Loucy (cell line): ENCODE data around the gene E2F1.

Source experiments
- H2AFZ ChIP-seq: fragments of 200-600 bp; sonication (generic); 2 replicates; pipeline ENCODE4 v1.6.0; 2016; ENCODE audit warnings: antibody characterized with exemption, mild to moderate bottlenecking, low read length, moderate library complexity
- H3F3A ChIP-seq: fragments of 200-600 bp; 2 replicates; pipeline ENCODE4 v1.6.0; 2016; ENCODE audit warnings: antibody characterized with exemption, low read depth, mild to moderate bottlenecking
- H3K27me3 ChIP-seq: fragments of 200-600 bp; sonication (generic); 2 replicates; pipeline ENCODE4 v1.6.1; 2014; ENCODE audit warnings: low read length, mild to moderate bottlenecking; ENCODE audit not compliant: insufficient read depth, poor library complexity, severe bottlenecking
- H3K36me3 ChIP-seq: fragments of 200-600 bp; sonication (generic); 2 replicates; pipeline ENCODE4 v1.6.1; 2016; ENCODE audit warnings: low read length; ENCODE audit not compliant: insufficient read depth
- H3K4me1 ChIP-seq: fragments of 200-600 bp; sonication (generic); 2 replicates; pipeline ENCODE4 v1.5.1; 2014; ENCODE audit warnings: low read length, mild to moderate bottlenecking; ENCODE audit not compliant: insufficient read depth, poor library complexity, severe bottlenecking
- H3K4me2 ChIP-seq: fragments of 200-600 bp; sonication (generic); 2 replicates; pipeline ENCODE4 v1.6.0; 2014; ENCODE audit warnings: antibody characterized with exemption, low read length, low read depth, mild to moderate bottlenecking; ENCODE audit not compliant: poor library complexity, severe bottlenecking
- H3K4me3 ChIP-seq: fragments of 200-600 bp; sonication (generic); 2 replicates; pipeline ENCODE4 v1.5.1; 2014; ENCODE audit warnings: low read length, mild to moderate bottlenecking, mixed read lengths; ENCODE audit not compliant: poor library complexity, severe bottlenecking
- H3K79me2 ChIP-seq: fragments of 200-600 bp; sonication (generic); 2 replicates; pipeline ENCODE4 v1.6.1; 2014; ENCODE audit warnings: low read length; ENCODE audit not compliant: insufficient read depth
- H3K9ac ChIP-seq: fragments of 200-600 bp; sonication (generic); 2 replicates; pipeline ENCODE4 v1.6.0; 2014; ENCODE audit warnings: mild to moderate bottlenecking, low read depth, low read length, moderate library complexity; ENCODE audit not compliant: poor library complexity, severe bottlenecking
- H3K9me2 ChIP-seq: fragments of 200-600 bp; sonication (generic); replicated peaks from 2 replicates; pipeline ENCODE4 v1.6.1; 2016; ENCODE audit warnings: low read depth, low read length, mixed read lengths
- H3K9me3 ChIP-seq: fragments of 200-600 bp; sonication (generic); 2 replicates; pipeline ENCODE4 v1.6.1; 2014; ENCODE audit warnings: mild to moderate bottlenecking, antibody characterized with exemption, low read length, low read depth; ENCODE audit not compliant: insufficient read depth
- H4K20me1 ChIP-seq: fragments of 200-600 bp; sonication (generic); 2 replicates; pipeline ENCODE4 v1.6.0; 2014; ENCODE audit warnings: antibody characterized with exemption, low read length, mild to moderate bottlenecking; ENCODE audit not compliant: insufficient read depth, poor library complexity, severe bottlenecking
- EZH2phosphoT487 ChIP-seq: fragments of 200-600 bp; IDR thresholded peaks from 2 replicates; pipeline ENCODE4 v1.6.1; 2018; ENCODE audit warnings: antibody characterized with exemption, mild to moderate bottlenecking, moderate library complexity, borderline replicate concordance
- TF ChIP-seq, protein P1 (sequence below): fragments of 200-600 bp; sonication (generic); conservative IDR thresholded peaks from 2 replicates; pipeline ENCODE4 v1.5.1; 2014; ENCODE audit warnings: mild to moderate bottlenecking, antibody characterized with exemption, low read length

Gene E2F1

DNA sequence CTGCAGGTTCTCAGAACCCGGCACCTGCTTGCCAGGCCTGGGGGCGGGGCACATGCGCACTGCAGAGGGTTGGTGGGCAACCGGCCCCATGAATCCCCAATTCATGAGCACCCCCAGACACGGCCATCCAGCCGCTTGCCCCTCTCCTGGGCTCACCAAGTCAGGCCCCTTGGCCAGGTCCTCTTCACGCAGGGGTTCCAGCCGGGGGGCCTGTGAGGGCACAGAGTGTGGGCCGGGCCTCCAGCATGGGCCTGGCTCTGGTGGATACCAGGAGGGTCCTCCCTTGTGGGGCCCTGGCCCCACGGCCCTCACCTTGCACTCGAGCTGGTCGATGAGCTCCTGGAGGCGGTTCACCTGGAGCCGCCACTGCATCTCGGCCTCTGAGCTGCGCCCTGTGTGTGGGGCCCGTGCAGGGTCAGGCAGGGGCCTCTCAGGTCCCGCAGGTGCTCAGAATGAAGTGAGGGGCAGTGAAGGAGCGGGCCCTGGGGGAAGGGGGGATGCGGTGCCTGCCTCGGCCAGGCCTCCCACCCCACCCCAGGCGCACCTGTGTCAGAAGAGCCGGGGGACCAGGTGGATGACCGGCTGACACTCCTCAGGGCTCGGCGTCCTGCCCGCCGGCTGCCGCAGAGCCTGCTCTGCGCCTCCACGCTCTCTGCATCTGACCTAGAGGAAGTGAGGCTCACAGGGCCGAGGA lies 26.7 kb downstream of the E2F1 start:
- TF ChIP-seq EZH2phosphoT487: no peak
- TF ChIP-seq, protein P1, sequence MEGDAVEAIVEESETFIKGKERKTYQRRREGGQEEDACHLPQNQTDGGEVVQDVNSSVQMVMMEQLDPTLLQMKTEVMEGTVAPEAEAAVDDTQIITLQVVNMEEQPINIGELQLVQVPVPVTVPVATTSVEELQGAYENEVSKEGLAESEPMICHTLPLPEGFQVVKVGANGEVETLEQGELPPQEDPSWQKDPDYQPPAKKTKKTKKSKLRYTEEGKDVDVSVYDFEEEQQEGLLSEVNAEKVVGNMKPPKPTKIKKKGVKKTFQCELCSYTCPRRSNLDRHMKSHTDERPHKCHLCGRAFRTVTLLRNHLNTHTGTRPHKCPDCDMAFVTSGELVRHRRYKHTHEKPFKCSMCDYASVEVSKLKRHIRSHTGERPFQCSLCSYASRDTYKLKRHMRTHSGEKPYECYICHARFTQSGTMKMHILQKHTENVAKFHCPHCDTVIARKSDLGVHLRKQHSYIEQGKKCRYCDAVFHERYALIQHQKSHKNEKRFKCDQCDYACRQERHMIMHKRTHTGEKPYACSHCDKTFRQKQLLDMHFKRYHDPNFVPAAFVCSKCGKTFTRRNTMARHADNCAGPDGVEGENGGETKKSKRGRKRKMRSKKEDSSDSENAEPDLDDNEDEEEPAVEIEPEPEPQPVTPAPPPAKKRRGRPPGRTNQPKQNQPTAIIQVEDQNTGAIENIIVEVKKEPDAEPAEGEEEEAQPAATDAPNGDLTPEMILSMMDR: no peak
- Histone ChIP-seq H3F3A (no peaks in the 10 kb centered on the region), H3K27me3 (no peaks in the 10 kb centered on the region), H3K9ac (no peak overlapping the region), H3K79me2 (no peaks in the 10 kb centered on the region), H3K4me1 (peaks cover 16% of the 10 kb centered on the region), H4K20me1 (no peaks in the 10 kb centered on the region), H3K36me3 (no peaks in the 10 kb centered on the region), H3K4me3 (no peak overlapping the region), H2AFZ (no peak overlapping the region), H3K9me3 (no peaks in the 10 kb centered on the region), H3K4me2 (no peak overlapping the region), H3K9me2 (no peaks in the 10 kb centered on the region)

DNA sequence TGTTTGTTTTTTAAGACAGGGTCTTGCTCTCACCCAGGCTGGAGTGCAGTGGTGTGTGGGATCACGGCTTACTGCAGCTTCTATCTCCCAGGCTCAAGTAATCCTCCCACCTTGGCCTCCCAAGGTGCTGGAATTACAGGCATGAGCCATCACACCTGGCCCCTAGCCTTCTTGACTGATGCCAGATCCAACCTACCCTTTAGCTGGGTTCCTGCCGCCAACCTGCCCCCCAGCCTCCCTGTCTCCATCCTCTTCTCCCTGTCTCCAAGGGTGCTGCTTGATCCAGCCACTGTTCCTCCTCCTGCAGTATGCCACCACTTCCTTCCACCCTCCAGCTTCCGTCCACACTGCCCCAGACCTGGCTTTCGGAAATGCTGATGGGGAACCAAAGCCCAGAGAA lies 27.3 kb downstream of the E2F1 start:
- H3K27me3 ChIP-seq: no peaks in the 10 kb centered on the region
- H4K20me1 ChIP-seq: no peaks in the 10 kb centered on the region
- TF ChIP-seq, protein P1: no peak
- no peak for TF ChIP-seq EZH2phosphoT487
- H3K36me3 ChIP-seq: no peaks in the 10 kb centered on the region
- no peak overlapping the region for H3K9ac ChIP-seq
- H3K79me2 ChIP-seq: no peaks in the 10 kb centered on the region
- no peaks in the 10 kb centered on the region for H3K9me3 ChIP-seq
- no peaks in the 10 kb centered on the region for H3K9me2 ChIP-seq
- H3F3A ChIP-seq: no peaks in the 10 kb centered on the region
- no peak overlapping the region for H2AFZ ChIP-seq
- no peak overlapping the region for H3K4me2 ChIP-seq
- H3K4me3 ChIP-seq: no peak overlapping the region
- peaks cover 10% of the 10 kb centered on the region for H3K4me1 ChIP-seq

DNA sequence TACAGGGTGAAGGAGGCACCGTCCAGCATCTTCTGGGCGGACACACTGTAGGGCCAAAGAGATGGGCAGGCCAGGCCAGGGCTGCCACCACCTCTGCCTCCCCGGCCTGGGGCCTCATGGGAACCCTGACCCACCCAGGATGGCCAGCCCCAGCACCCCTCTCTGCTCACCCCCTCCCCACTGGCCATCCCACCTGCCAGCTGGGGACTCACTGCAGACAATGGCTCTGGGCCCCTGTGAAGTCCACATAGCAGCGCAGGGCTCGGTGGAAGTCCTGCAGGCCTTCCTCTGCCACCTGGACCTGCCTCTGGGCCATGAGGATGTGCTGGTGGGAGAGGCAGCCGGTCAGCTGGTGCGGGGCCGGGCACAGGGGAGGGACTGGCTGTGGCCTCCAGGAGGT lies 27.7 kb downstream of the E2F1 start:
- H3K36me3 ChIP-seq: no peaks in the 10 kb centered on the region
- H3K27me3 ChIP-seq: no peaks in the 10 kb centered on the region
- H3K4me1 ChIP-seq: peaks cover 8% of the 10 kb centered on the region
- no peak overlapping the region for H3K4me2 ChIP-seq
- H3K9me2 ChIP-seq: no peaks in the 10 kb centered on the region
- H3K9ac ChIP-seq: no peak overlapping the region
- TF ChIP-seq, protein P1: no peak
- no peak for TF ChIP-seq EZH2phosphoT487
- H3K4me3 ChIP-seq: no peak overlapping the region
- no peaks in the 10 kb centered on the region for H3F3A ChIP-seq
- no peaks in the 10 kb centered on the region for H3K79me2 ChIP-seq
- H2AFZ ChIP-seq: no peak overlapping the region
- H3K9me3 ChIP-seq: no peaks in the 10 kb centered on the region
- H4K20me1 ChIP-seq: no peaks in the 10 kb centered on the region
